GM19193 (cell line): ENCODE measurements around the gene TRMT2A.

ENCODE experiments used
- POLR2A ChIP-seq: IDR thresholded peaks from 4 replicates; pipeline ENCODE4 v1.6.1; 2011; ENCODE audit not compliant: insufficient read depth, insufficient read length; ENCODE audit errors: extremely low read depth

TRMT2A gene

DNA sequence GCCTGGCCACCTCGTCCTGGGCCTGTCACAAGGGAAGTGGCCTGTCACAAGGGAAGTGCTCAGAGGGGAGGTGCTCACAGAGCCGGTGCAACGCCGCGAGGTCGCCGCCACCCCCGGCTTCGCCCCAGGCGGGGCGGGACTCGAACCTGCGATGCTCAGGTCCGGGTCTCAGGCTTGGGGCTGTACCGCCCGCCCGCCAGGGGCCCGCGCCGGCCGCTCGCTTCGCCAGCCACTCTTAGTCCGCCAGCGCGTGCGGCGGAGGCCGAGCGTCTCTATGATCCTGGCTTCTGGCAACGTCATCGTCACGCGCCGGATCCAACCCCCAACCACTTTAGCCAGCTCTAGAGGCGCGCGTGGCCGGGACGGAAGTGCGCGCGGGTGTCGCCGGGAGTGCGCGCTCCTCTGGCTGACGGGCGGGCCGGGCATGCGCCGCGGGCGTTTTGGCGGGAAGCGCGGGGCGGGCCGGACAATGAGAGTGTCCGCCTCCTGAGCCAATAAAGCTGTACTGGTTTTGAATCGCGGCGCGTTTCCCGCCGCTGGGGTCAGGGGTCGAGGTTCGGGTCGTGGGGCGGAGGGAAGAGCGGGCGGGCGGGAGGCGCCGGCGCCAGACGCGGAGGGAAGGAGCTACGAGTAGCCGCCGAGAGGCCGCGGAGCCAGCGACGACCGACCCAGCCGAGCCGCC, at the start of gene TRMT2A:
TRMT2A (minus strand) TSS at position 276 of the 682 bp plus-strand sequence. CDS start 320 bp downstream, outside the sequence.
- TF ChIP-seq POLR2A, result peak; percentile 73

DNA sequence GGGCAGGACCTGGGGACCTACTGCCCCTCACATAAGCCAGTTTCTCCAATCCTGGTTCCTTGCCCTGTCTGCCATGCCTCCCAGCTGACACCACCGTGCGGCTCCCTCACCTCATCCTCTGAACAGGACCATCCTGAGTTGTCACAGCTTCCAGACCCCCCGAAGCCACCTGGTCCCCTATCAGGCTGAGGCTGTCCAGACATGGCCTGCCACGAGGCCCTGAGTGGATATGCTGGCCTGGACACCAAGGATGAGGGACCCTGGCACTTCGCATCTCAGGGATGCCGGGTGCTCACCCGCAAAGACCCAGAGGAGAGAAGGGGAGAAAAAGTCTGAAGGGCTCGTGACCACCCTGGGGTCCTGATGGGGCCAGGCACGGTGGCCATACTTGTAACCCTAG, 49.7 kb upstream of the TRMT2A start:
- TF ChIP-seq POLR2A, result no peak

DNA sequence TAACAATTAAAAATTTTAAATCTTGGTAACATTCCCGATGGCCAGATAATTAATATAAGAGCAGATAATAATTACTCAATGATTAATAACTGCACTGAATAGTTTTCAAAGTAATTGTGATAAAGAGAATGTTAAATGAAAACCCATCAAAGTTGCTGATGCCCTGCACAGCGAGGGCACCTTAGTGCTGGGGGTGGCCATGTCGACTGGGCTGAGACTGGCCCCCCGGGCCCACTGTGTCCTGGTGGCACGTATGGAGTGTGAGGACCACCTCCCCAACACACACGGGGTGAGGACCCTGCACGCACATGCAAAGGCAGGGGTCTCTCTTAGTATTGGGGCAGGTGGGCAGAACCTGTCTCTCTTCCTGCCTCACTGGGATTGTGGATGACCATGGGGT, 48.9 kb upstream of the TRMT2A start:
- no peak for TF ChIP-seq POLR2A

GRCh38 chr22:20165421-20165820, 48.4 kb upstream of the TRMT2A start:
- TF ChIP-seq POLR2A, result no peak

DNA sequence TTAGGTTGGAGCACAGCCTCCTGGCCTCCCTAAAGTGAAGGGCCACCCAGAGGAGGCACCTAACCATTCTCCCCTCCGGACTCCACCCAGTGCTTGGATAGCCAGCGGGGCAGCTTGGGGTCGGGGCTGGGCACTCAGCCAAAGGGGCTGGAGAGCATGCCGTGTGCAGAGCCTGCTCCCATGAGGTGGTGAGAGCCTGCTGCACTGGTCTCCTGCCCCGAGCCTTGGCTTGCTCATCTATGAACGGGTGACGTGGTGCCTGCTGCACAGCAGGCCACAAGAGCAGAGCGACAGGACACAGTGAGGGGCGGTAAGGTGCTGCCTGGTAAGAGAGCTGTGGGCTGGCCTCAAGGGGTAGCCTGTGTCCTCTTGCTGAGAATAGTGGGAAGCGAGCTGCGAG, 47.8 kb upstream of the TRMT2A start:
- TF ChIP-seq POLR2A, result no peak

- TF ChIP-seq POLR2A, result no peak
Measured at GRCh38 chr22:20160041-20160440, 43.0 kb upstream of the TRMT2A start.

DNA sequence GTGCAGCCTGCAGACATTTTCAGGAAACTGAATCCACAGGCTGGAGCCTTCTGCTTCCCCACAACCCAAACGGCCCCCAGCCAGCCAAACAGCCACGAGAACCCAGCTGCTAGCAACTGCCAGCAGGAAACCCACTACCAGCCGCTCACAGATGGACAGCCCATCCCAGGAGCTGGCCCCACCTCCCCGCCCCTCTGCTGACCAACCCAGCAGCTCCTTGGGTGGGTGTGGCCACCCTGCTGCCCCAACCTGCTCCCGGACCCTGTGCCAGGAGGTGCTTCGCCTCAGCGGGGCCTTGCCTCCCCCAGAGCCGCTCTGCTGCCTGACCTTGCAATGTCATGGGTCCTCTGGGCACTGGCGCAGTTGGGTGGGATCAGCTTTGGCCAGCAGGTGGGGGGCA, 42.0 kb upstream of the TRMT2A start:
- TF ChIP-seq POLR2A, result no peak

- no peak for TF ChIP-seq POLR2A
Measured at GRCh38 chr22:20158391-20159036, 41.5 kb upstream of the TRMT2A start.

- no peak for TF ChIP-seq POLR2A
Measured at GRCh38 chr22:20157430-20158183, 40.6 kb upstream of the TRMT2A start.

DNA sequence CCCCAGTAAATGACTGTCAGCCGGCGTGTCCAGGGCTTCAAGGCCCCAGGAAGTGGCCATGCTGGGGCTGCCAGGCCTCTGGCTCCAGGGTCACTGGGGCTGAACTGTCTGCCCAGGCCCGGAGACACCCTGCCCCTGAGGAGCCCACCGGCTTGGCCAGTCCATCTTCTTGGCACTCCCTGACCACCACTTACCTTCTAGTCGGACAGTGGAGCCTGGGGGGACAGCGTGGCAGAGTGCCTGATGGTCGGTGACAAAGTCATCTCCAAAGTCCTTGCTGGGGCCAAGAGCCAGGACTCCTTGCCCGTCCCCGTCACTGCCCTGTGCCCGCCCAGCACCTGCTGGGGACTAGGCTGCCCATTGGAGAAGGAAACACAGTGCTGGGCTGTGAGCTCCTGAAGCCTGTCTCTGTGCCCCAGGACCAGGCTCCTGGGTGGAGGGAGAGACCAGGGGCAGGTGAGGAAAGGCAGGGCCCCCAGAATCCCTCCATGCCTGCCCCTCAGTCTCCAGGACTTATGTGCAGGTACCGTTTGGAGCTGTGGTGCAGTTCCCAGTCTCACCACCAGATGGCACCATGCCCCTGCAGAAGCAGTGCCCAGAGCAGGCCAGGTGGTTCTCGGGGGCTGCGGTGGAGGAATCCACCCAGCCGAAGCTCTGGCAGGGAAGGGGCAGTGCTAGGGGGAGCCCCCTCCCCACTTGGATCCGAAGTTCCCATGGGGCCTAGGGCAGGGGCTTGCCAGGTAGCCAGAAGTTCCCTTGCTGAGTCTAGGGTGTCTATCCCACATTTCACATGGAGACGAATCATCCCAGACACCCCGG, 39.8 kb upstream of the TRMT2A start:
- no peak for TF ChIP-seq POLR2A

DNA sequence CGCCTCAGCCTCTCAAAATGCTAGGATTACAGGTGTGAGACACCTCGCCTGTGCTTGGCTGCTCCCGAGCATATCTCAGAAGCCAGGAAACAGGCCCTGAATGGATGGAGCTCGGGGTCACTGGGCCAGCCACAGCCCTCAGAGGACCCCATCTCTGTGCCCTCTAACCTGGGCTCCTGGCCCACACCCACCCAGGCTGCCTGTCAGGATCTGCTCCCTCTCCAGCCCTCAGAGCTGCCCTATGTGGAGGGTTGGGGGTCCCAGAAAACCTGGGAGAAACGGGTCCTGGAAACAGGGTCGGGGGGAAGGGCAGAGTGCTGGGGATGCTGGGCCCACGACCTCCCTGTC, 39.0 kb upstream of the TRMT2A start:
- no peak for TF ChIP-seq POLR2A

GRCh38 chr22:20155330-20156041, 38.5 kb upstream of the TRMT2A start:
- TF ChIP-seq POLR2A, result no peak

DNA sequence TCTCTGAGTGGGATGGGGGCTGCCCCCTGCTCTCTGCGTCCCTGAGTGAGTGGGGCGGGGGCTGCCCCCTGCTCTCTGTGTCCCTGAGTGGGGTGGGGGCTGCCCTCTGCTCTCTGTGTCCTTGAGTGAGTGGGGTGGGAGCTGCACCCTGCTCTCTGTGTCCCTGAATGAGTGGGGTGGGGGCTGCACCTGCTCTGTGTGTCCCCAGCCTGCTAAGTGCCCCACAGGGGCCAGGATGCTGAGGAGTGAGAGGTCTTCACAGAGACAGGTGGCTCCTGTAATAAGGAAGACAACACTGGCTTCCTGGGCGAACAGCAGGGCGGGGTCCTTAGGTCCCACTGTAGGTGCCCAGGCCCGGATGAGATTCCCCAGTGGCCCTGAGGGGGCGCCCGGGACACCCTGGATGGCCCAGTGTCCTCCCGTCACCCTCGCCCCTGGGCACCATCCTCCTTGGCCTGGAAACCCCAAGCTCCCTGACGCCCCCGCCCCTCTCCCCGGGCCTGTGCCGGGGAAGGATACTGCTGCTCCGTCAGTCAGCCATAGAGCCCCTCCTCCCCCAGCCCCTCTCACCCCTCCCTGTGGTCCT, 37.7 kb upstream of the TRMT2A start:
- no peak for TF ChIP-seq POLR2A

- TF ChIP-seq POLR2A, result no peak
Measured at GRCh38 chr22:20153945-20154344, 36.9 kb upstream of the TRMT2A start.
